HCT116 (cell line): ENCODE measurements around the gene ACOT12. TPM values are rescaled to one million over a fixed set of nuclear protein-coding genes. Genes with fewer than 3 reads are reported as not detected.

Experiments
- ATAC-seq: fragments of 200-7000 bp; cut with Tn5 transposase; 2 replicates; pipeline ENCODE4 v1.9.1; 2020; ENCODE audit warnings: mild to moderate bottlenecking, moderate library complexity
- BruUV-seq: library from RNA; stranded (reverse); fragments of 400-500 nt; replicated peaks from 2 replicates; lab custom pipeline; 2021; lab: Mats Ljungman, UMichigan
- CTCF ChIA-PET: fragments of 300-600 bp; sonication (Branson Sonifier 250); formaldehyde crosslinking; loops from one replicate; lab custom pipeline; 2021; ENCODE audit warnings: antibody characterized with exemption; lab: Charles Lee
- POLR2A ChIA-PET: fragments of 300-600, 350-600 bp; sonication (Branson Sonifier 250); formaldehyde crosslinking; loops from one replicate; lab custom pipeline; 2021; ENCODE audit warnings: antibody characterized with exemption; lab: Charles Lee
- RAD21 ChIA-PET, 2 experiments: fragments of 300-600 bp; sonication (Branson Sonifier 250); formaldehyde crosslinking; loops; one replicate each; lab custom pipeline; 2023; ENCODE audit warnings: low total read pairs in 2 of 2; ENCODE audit not compliant: uncharacterized antibody in 2 of 2, unreplicated experiment in 2 of 2, low non-redundant PET in 1 of 2; lab: Charles Lee
- DNase-seq: peaks from one replicate; pipeline ENCODE4 v3.0.0-alpha.2; 2010; ENCODE audit warnings: low read depth, low spot score
- H2AFZ ChIP-seq: fragments of 200-600 bp; shearing (Covaris generic), sonication (generic); 2 replicates; pipeline ENCODE4 v1.6.1; 2017; ENCODE audit warnings: low read depth, mixed run types, mixed read lengths, antibody characterized with exemption, low read length; ENCODE audit not compliant: poor library complexity, severe bottlenecking
- H3K27ac ChIP-seq: 2 replicates; pipeline ENCODE4 v1.5.1; 2012; ENCODE audit warnings: low read depth, low read length
- H3K27me3 ChIP-seq: fragments of 200-600 bp; sonication (generic); 2 replicates; pipeline ENCODE4 v1.6.1; 2016; ENCODE audit warnings: mixed run types, low read length, mixed read lengths; ENCODE audit not compliant: insufficient read depth
- H3K36me3 ChIP-seq, 2 experiments: fragments of 200-500 bp in 1 of 2; fragments of 200-600 bp in 1 of 2; sonication (Bioruptor generic) in 1 of 2; sonication (generic) in 1 of 2; 2 replicates each; pipeline versions ENCODE4 v1.5.1 to v1.6.1; 2014 to 2016; ENCODE audit warnings: low read length in 2 of 2, inconsistent platforms in 1 of 2, mixed read lengths in 1 of 2, mixed run types in 1 of 2; ENCODE audit not compliant: insufficient read depth in 2 of 2, control insufficient read depth in 1 of 2
- H3K4me1 ChIP-seq, 2 experiments: fragments of 200-600 bp in 1 of 2; sonication (generic) in 1 of 2; 2 replicates each; pipeline versions ENCODE4 v1.5.1 to v1.6.1; 2012 to 2017; ENCODE audit warnings: low read length in 2 of 2, inconsistent platforms in 1 of 2, mild to moderate bottlenecking in 1 of 2, mixed read lengths in 1 of 2, mixed run types in 1 of 2, moderate library complexity in 1 of 2; ENCODE audit not compliant: insufficient read depth in 2 of 2, control insufficient read depth in 1 of 2
- H3K4me2 ChIP-seq: fragments of 200-600 bp; sonication (generic); 2 replicates; pipeline ENCODE4 v1.6.1; 2017; ENCODE audit warnings: mixed run types, low read length, mixed read lengths
- H3K4me3 ChIP-seq, 2 experiments: fragments of 200-600 bp in 1 of 2; sonication (generic) in 1 of 2; replicated peaks in 1 of 2; 2 replicates each; pipeline ENCODE4 v1.5.1; 2011 to 2016; ENCODE audit warnings: low read length in 2 of 2, control low read depth in 1 of 2, low read depth in 1 of 2, mild to moderate bottlenecking in 1 of 2, mixed read lengths in 1 of 2, mixed run types in 1 of 2
- H3K79me2 ChIP-seq: fragments of 200-600 bp; sonication (generic); 2 replicates; pipeline ENCODE4 v1.6.1; 2017; ENCODE audit warnings: mild to moderate bottlenecking, mixed run types, low read length, moderate library complexity, mixed read lengths; ENCODE audit not compliant: insufficient read depth
- H3K9ac ChIP-seq: fragments of 200-600 bp; sonication (generic); 2 replicates; pipeline ENCODE4 v1.6.1; 2016; ENCODE audit warnings: low read length, mixed read lengths
- H3K9me2 ChIP-seq: fragments of 200-600 bp; sonication (generic), shearing (Covaris generic); 2 replicates; pipeline ENCODE4 v1.6.1; 2017; ENCODE audit warnings: mixed run types, mild to moderate bottlenecking, moderate library complexity; ENCODE audit not compliant: insufficient read depth
- H3K9me3 ChIP-seq, 2 experiments: fragments of 200-500 bp in 1 of 2; fragments of 200-600 bp in 1 of 2; sonication (Bioruptor generic) in 1 of 2; sonication (generic) in 1 of 2; 2 replicates each; pipeline ENCODE4 v1.6.1; 2014 to 2017; ENCODE audit warnings: low read length in 2 of 2, mixed read lengths in 2 of 2, inconsistent platforms in 1 of 2, low read depth in 1 of 2, mild to moderate bottlenecking in 1 of 2, mixed run types in 1 of 2, moderate library complexity in 1 of 2; ENCODE audit not compliant: control insufficient read depth in 1 of 2, insufficient read depth in 1 of 2
- H4K20me1 ChIP-seq: fragments of 200-600 bp; sonication (generic), shearing (Covaris generic); 2 replicates; pipeline ENCODE4 v1.6.1; 2017; ENCODE audit warnings: mixed run types, mild to moderate bottlenecking, moderate library complexity; ENCODE audit not compliant: insufficient read depth
- CBX3 ChIP-seq: IDR thresholded peaks from 2 replicates; pipeline ENCODE4 v1.6.1; 2012; ENCODE audit warnings: low read depth
- EGR1 ChIP-seq: IDR thresholded peaks from 2 replicates; pipeline ENCODE4 v1.6.1; 2012; ENCODE audit warnings: low read depth
- EZH2 ChIP-seq: fragments of 200-600 bp; sonication (generic); IDR thresholded peaks from 2 replicates; pipeline ENCODE4 v1.6.1; 2017; ENCODE audit warnings: antibody characterized with exemption, mixed run types
- FOSL1 ChIP-seq: IDR thresholded peaks from 2 replicates; pipeline ENCODE4 v1.6.1; 2012; ENCODE audit warnings: low read depth
- JUND ChIP-seq: IDR thresholded peaks from 2 replicates; pipeline ENCODE4 v1.6.1; 2012
- MAX ChIP-seq: IDR thresholded peaks from 2 replicates; pipeline ENCODE4 v1.6.1; 2012
- POLR2A ChIP-seq: IDR thresholded peaks from 2 replicates; pipeline ENCODE4 v1.7.0; 2011; ENCODE audit warnings: borderline replicate concordance; ENCODE audit not compliant: insufficient read depth, insufficient read length; ENCODE audit errors: extremely low read depth
- POLR2AphosphoS5 ChIP-seq: IDR thresholded peaks from 2 replicates; pipeline ENCODE4 v1.6.1; 2011; ENCODE audit warnings: mild to moderate bottlenecking, low read depth, low read length, moderate library complexity
- RAD21 ChIP-seq: IDR thresholded peaks from 2 replicates; pipeline ENCODE4 v1.6.1; 2012; ENCODE audit warnings: low read depth, mild to moderate bottlenecking
- SP1 ChIP-seq: IDR thresholded peaks from 2 replicates; pipeline ENCODE4 v1.6.1; 2012; ENCODE audit warnings: low read depth
- SRF ChIP-seq: IDR thresholded peaks from 2 replicates; pipeline ENCODE4 v1.6.1; 2012; ENCODE audit warnings: low read depth
- YY1 ChIP-seq: IDR thresholded peaks from 2 replicates; pipeline ENCODE4 v1.6.1; 2011; ENCODE audit warnings: low read length, low read depth, moderate library complexity, mild to moderate bottlenecking; ENCODE audit not compliant: insufficient replicate concordance; ENCODE audit errors: extremely low read depth
- ZFX ChIP-seq: fragments of 450-650 bp; IDR thresholded peaks from 2 replicates; pipeline ENCODE4 v1.6.1; 2017
- intact Hi-C: fragments of 100-400 bp; cut with micrococcal nuclease; formaldehyde crosslinking; loops from 2 replicates; pipeline ENCODE4 v1.10.0; 2022
- total RNA-seq: library from RNA; stranded (reverse); gene quantifications from one replicate; pipeline ENCODE4 v1.2.1, GENCODE V29; 2021; ENCODE audit not compliant: unreplicated experiment
- TF ChIP-seq, protein P1 (sequence below): IDR thresholded peaks from 2 replicates; pipeline ENCODE4 v1.6.1; 2012; ENCODE audit warnings: low read depth
- TF ChIP-seq, protein P2 (sequence below): IDR thresholded peaks from 2 replicates; pipeline ENCODE4 v1.6.1; 2012
- TF ChIP-seq, protein P3 (sequence below): IDR thresholded peaks from 2 replicates; pipeline ENCODE4 v1.6.1; 2011; ENCODE audit warnings: mild to moderate bottlenecking, low read length, moderate library complexity; ENCODE audit not compliant: insufficient replicate concordance; ENCODE audit errors: extremely low read depth

The ACOT12 gene
- total RNA-seq, 1 experiment from 2014 or later = not detected

- no peak for TF ChIP-seq JUND
- no peak for TF ChIP-seq ZFX
- TF ChIP-seq POLR2AphosphoS5 = no peak
- no peak for TF ChIP-seq YY1
- TF ChIP-seq EZH2 = no peak
- no peak for TF ChIP-seq RAD21
- no peak for TF ChIP-seq CBX3
- DNase-seq (no peak), ATAC-seq (no peak)
- Histone ChIP-seq H3K4me1 (no peaks in the 10 kb centered on the region), H3K9me2 (no peaks in the 10 kb centered on the region), H3K27ac (no peak overlapping the region), H3K79me2 (peaks cover 47% of the 10 kb centered on the region), H3K27me3 (no peaks in the 10 kb centered on the region), H3K9me3 (no peaks in the 10 kb centered on the region), H4K20me1 (no peaks in the 10 kb centered on the region), H2AFZ (no peak overlapping the region), H3K4me3 (no peak overlapping the region), H3K9ac (no peak overlapping the region), H3K4me2 (no peak overlapping the region), H3K36me3 (no peaks in the 10 kb centered on the region)
- ChIA-PET RAD21 (no interaction called here), POLR2A (no interaction called here), CTCF (no interaction called here)
- intact Hi-C loops = no loop called here
- no TSS peak for BruUV-seq
These were observed 107.8 kb downstream of the ACOT12 start for GRCh38 chr5:81286059-81286617.

GRCh38 chr5:81283976-81284375 lies 110.0 kb downstream of the ACOT12 start:
- POLR2A ChIA-PET = no interaction called here
- no TSS peak for BruUV-seq
- H3K79me2 ChIP-seq = peaks cover 27% of the 10 kb centered on the region; the same call in 1 of the 2 replicates
- CTCF ChIA-PET = interaction anchor here (1.3 kb wide), 1 partner anchor 17 kb away, joined by 3 read pairs; no protein-coding TSS in a partner anchor
- no peak overlapping the region for H3K4me3 ChIP-seq
- no peaks in the 10 kb centered on the region for H3K36me3 ChIP-seq
- H3K27ac ChIP-seq = no peak overlapping the region
- no peaks in the 10 kb centered on the region for H3K27me3 ChIP-seq
- no peak for DNase-seq
- no peaks in the 10 kb centered on the region for H3K4me1 ChIP-seq
- ATAC-seq = no peak
- no peak overlapping the region for H2AFZ ChIP-seq
- intact Hi-C loops = no loop called here
- H3K9ac ChIP-seq = no peak overlapping the region
- no peaks in the 10 kb centered on the region for H3K9me2 ChIP-seq
- H4K20me1 ChIP-seq = no peaks in the 10 kb centered on the region
- H3K4me2 ChIP-seq = no peak overlapping the region
- H3K9me3 ChIP-seq = no peaks in the 10 kb centered on the region
- RAD21 ChIA-PET = no interaction called here
- TF ChIP-seq EGR1 = no peak
- TF ChIP-seq CBX3 = no peak
- TF ChIP-seq, protein P1, sequence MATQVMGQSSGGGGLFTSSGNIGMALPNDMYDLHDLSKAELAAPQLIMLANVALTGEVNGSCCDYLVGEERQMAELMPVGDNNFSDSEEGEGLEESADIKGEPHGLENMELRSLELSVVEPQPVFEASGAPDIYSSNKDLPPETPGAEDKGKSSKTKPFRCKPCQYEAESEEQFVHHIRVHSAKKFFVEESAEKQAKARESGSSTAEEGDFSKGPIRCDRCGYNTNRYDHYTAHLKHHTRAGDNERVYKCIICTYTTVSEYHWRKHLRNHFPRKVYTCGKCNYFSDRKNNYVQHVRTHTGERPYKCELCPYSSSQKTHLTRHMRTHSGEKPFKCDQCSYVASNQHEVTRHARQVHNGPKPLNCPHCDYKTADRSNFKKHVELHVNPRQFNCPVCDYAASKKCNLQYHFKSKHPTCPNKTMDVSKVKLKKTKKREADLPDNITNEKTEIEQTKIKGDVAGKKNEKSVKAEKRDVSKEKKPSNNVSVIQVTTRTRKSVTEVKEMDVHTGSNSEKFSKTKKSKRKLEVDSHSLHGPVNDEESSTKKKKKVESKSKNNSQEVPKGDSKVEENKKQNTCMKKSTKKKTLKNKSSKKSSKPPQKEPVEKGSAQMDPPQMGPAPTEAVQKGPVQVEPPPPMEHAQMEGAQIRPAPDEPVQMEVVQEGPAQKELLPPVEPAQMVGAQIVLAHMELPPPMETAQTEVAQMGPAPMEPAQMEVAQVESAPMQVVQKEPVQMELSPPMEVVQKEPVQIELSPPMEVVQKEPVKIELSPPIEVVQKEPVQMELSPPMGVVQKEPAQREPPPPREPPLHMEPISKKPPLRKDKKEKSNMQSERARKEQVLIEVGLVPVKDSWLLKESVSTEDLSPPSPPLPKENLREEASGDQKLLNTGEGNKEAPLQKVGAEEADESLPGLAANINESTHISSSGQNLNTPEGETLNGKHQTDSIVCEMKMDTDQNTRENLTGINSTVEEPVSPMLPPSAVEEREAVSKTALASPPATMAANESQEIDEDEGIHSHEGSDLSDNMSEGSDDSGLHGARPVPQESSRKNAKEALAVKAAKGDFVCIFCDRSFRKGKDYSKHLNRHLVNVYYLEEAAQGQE = no peak
- TF ChIP-seq, protein P2, sequence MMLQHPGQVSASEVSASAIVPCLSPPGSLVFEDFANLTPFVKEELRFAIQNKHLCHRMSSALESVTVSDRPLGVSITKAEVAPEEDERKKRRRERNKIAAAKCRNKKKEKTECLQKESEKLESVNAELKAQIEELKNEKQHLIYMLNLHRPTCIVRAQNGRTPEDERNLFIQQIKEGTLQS = no peak
- no peak for TF ChIP-seq EZH2
- TF ChIP-seq SP1 = no peak
- TF ChIP-seq RAD21 = no peak
- TF ChIP-seq, protein P3, sequence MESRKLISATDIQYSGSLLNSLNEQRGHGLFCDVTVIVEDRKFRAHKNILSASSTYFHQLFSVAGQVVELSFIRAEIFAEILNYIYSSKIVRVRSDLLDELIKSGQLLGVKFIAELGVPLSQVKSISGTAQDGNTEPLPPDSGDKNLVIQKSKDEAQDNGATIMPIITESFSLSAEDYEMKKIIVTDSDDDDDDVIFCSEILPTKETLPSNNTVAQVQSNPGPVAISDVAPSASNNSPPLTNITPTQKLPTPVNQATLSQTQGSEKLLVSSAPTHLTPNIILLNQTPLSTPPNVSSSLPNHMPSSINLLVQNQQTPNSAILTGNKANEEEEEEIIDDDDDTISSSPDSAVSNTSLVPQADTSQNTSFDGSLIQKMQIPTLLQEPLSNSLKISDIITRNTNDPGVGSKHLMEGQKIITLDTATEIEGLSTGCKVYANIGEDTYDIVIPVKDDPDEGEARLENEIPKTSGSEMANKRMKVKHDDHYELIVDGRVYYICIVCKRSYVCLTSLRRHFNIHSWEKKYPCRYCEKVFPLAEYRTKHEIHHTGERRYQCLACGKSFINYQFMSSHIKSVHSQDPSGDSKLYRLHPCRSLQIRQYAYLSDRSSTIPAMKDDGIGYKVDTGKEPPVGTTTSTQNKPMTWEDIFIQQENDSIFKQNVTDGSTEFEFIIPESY = no peak
- TF ChIP-seq FOSL1 = no peak
- no peak for TF ChIP-seq POLR2A
- no peak for TF ChIP-seq MAX
- TF ChIP-seq SRF = no peak
- TF ChIP-seq POLR2AphosphoS5 = no peak
